HUES6 (cell line): ENCODE measurements around the gene PYDC1.

Experiments used
- H3K27ac ChIP-seq: 2 replicates; pipeline ENCODE4 v1.7.0; 2013; ENCODE audit warnings: low read depth, mild to moderate bottlenecking, low read length, inconsistent platforms
- H3K27me3 ChIP-seq: 2 replicates; pipeline ENCODE4 v1.6.1; 2013; ENCODE audit warnings: low read length; ENCODE audit not compliant: control insufficient read depth, insufficient read depth
- H3K36me3 ChIP-seq: 2 replicates; pipeline ENCODE4 v1.6.1; 2013; ENCODE audit warnings: low read length; ENCODE audit not compliant: control insufficient read depth, insufficient read depth
- H3K4me1 ChIP-seq: 2 replicates; pipeline ENCODE4 v1.6.1; 2013; ENCODE audit warnings: low read length; ENCODE audit not compliant: control insufficient read depth, insufficient read depth
- H3K4me3 ChIP-seq: 2 replicates; pipeline ENCODE4 v1.5.1; 2013; ENCODE audit warnings: low read depth, low read length
- H3K9ac ChIP-seq: one replicate; pipeline ENCODE4 v1.6.1; 2013; ENCODE audit warnings: mild to moderate bottlenecking, low read length
- H3K9me3 ChIP-seq: 2 replicates; pipeline ENCODE4 v1.6.1; 2013; ENCODE audit warnings: low read depth, low read length; ENCODE audit not compliant: control insufficient read depth, insufficient read depth

PYDC1 gene

DNA sequence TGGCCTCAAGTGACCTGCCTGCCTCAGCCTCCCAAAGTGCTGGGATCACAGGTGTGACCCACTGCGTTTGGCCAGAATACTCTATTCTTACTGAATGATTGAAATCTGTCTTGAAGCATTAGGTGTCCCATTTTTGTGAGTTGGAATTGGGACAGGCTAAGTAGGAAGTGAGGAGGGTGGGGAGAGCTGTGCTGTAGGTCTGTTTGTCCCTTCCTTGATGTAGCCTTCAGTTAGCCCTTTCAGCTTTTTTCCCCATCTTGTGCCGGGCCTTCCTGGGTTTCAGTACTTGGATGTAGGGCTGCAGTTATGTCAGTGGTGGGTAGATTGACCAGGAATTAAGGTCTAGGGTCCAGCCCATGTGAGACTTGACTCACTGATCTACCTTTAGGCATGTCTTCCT is 23.1 kb downstream of the PYDC1 start:
- H3K4me3 ChIP-seq = no peak overlapping the region
- H3K27me3 ChIP-seq = no peaks in the 10 kb centered on the region
- no peaks in the 10 kb centered on the region for H3K9me3 ChIP-seq
- peaks cover 92% of the 10 kb centered on the region for H3K36me3 ChIP-seq
- H3K27ac ChIP-seq = no peak overlapping the region
- no peak overlapping the region for H3K9ac ChIP-seq
- H3K4me1 ChIP-seq = no peaks in the 10 kb centered on the region

GRCh38 chr16:31192856-31193642 is 23.9 kb downstream of the PYDC1 start:
- no peaks in the 10 kb centered on the region for H3K9me3 ChIP-seq
- H3K4me3 ChIP-seq = no peak overlapping the region
- H3K4me1 ChIP-seq = no peaks in the 10 kb centered on the region
- no peaks in the 10 kb centered on the region for H3K27me3 ChIP-seq
- no peak overlapping the region for H3K9ac ChIP-seq
- H3K27ac ChIP-seq = no peak overlapping the region
- H3K36me3 ChIP-seq = peaks cover 94% of the 10 kb centered on the region

- Histone ChIP-seq H3K4me3 (no peak overlapping the region), H3K9me3 (no peaks in the 10 kb centered on the region), H3K27ac (no peak overlapping the region), H3K9ac (no peak overlapping the region), H3K4me1 (no peaks in the 10 kb centered on the region), H3K36me3 (peaks cover 100% of the 10 kb centered on the region), H3K27me3 (no peaks in the 10 kb centered on the region)
These were observed 25.1 kb downstream of the PYDC1 start for GRCh38 chr16:31191697-31192428.

- Histone ChIP-seq H3K9me3 (no peaks in the 10 kb centered on the region), H3K4me1 (no peaks in the 10 kb centered on the region), H3K27ac (no peak overlapping the region), H3K36me3 (peaks cover 100% of the 10 kb centered on the region), H3K4me3 (no peak overlapping the region), H3K9ac (no peak overlapping the region), H3K27me3 (no peaks in the 10 kb centered on the region)
These were observed 26.0 kb downstream of the PYDC1 start for GRCh38 chr16:31190818-31191444.

DNA sequence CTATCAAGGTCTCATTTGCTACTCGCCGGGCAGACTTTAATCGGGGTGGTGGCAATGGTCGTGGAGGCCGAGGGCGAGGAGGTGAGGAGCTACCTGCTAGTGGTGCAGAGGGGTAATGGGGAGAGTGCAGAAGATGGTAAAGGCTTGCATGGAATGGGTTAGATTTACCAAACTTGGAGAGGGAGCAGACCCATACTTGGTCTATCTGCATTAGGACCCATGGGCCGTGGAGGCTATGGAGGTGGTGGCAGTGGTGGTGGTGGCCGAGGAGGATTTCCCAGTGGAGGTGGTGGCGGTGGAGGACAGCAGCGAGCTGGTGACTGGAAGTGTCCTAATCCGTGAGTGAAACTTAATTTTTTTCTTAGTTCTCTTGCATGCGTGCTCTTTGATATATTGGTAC is 26.9 kb downstream of the PYDC1 start:
- Histone ChIP-seq H3K9me3 (no peaks in the 10 kb centered on the region), H3K36me3 (peaks cover 100% of the 10 kb centered on the region), H3K9ac (no peak overlapping the region), H3K4me3 (no peak overlapping the region), H3K27ac (no peak overlapping the region), H3K27me3 (no peaks in the 10 kb centered on the region), H3K4me1 (no peaks in the 10 kb centered on the region)

GRCh38 chr16:31189412-31189778 is 27.5 kb downstream of the PYDC1 start:
- peaks cover 100% of the 10 kb centered on the region for H3K36me3 ChIP-seq
- H3K4me3 ChIP-seq = no peak overlapping the region
- H3K9me3 ChIP-seq = no peaks in the 10 kb centered on the region
- H3K4me1 ChIP-seq = no peaks in the 10 kb centered on the region
- H3K9ac ChIP-seq = no peak overlapping the region
- no peak overlapping the region for H3K27ac ChIP-seq
- H3K27me3 ChIP-seq = no peaks in the 10 kb centered on the region

- Histone ChIP-seq H3K4me1 (0 out of 2 replicates have a peak, but pooled peaks cover 3% of the 10 kb centered on the region), H3K9me3 (no peaks in the 10 kb centered on the region), H3K27me3 (no peaks in the 10 kb centered on the region), H3K27ac (no peak overlapping the region), H3K9ac (no peak overlapping the region), H3K4me3 (no peak overlapping the region), H3K36me3 (peaks cover 100% of the 10 kb centered on the region)
These were observed 28.2 kb downstream of the PYDC1 start for GRCh38 chr16:31188450-31189411.

GRCh38 chr16:31187808-31188189 is 29.1 kb downstream of the PYDC1 start:
- Histone ChIP-seq H3K4me1 (0 out of 2 replicates have a peak, but pooled peaks cover 4% of the 10 kb centered on the region), H3K4me3 (no peak overlapping the region), H3K9ac (no peak overlapping the region), H3K27me3 (no peaks in the 10 kb centered on the region), H3K9me3 (no peaks in the 10 kb centered on the region), H3K27ac (no peak overlapping the region), H3K36me3 (peaks cover 100% of the 10 kb centered on the region)

- H3K9ac ChIP-seq = no peak overlapping the region
- no peak overlapping the region for H3K27ac ChIP-seq
- no peak overlapping the region for H3K4me3 ChIP-seq
- 0 out of 2 replicates have a peak, but pooled peaks cover 4% of the 10 kb centered on the region for H3K4me1 ChIP-seq
- H3K27me3 ChIP-seq = no peaks in the 10 kb centered on the region
- no peaks in the 10 kb centered on the region for H3K9me3 ChIP-seq
- peaks cover 100% of the 10 kb centered on the region for H3K36me3 ChIP-seq
These were observed 29.8 kb downstream of the PYDC1 start for GRCh38 chr16:31186930-31187807.

- no peaks in the 10 kb centered on the region for H3K27me3 ChIP-seq
- H3K27ac ChIP-seq = no peak overlapping the region
- peaks cover 98% of the 10 kb centered on the region for H3K36me3 ChIP-seq
- H3K4me1 ChIP-seq = 0 out of 2 replicates have a peak, but pooled peaks cover 4% of the 10 kb centered on the region
- no peak overlapping the region for H3K4me3 ChIP-seq
- no peak overlapping the region for H3K9ac ChIP-seq
- no peaks in the 10 kb centered on the region for H3K9me3 ChIP-seq
These were observed 30.8 kb downstream of the PYDC1 start for GRCh38 chr16:31186176-31186575.
